ENCODE results near the gene PCDHA4.
"Not testable (repeated sequence)": the region's sequence is repeated elsewhere in the genome, so short reads cannot be mapped to it uniquely, and the experiment has no call there.

Gene PCDHA4

DNA sequence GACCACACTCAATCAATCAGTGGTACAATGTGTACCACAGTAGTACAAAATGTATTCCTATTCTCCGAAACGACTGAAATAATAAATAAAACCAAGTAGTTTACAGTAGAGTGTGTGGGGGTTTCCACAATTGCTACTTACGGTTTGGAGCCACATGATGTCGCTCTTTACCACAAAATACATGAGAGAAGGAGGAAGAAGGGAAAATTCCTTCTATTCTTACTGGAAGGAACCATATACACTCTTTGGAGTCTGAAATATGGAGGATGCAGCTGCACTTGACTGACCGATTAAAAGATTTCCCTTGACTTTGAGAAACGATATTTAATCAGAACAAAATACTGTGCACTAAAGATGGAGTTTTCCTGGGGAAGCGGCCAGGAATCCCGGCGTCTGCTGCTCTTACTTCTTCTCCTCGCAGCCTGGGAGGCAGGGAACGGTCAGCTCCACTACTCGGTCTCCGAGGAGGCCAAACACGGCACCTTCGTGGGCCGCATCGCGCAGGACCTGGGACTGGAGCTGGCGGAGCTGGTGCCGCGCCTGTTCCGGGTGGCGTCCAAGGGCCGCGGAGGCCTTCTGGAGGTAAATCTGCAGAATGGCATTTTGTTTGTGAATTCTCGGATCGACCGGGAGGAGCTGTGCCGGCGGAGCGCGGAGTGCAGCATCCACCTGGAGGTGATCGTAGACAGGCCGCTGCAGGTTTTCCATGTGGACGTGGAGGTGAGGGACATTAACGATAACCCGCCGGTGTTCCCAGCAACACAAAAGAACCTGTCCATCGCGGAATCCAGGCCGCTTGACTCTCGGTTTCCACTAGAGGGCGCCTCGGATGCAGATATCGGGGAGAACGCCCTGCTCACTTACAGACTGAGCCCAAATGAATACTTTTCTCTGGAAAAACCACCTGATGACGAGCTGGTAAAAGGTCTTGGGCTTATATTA, at the start of gene PCDHA4:
Gene PCDHA4, plus strand, starts transcription at position 235 of the 942 bp plus-strand sequence.
- DNase-seq (ENCODE audit: extremely low read depth in 1 of 2, low read depth in 1 of 2), result no peak

DNA sequence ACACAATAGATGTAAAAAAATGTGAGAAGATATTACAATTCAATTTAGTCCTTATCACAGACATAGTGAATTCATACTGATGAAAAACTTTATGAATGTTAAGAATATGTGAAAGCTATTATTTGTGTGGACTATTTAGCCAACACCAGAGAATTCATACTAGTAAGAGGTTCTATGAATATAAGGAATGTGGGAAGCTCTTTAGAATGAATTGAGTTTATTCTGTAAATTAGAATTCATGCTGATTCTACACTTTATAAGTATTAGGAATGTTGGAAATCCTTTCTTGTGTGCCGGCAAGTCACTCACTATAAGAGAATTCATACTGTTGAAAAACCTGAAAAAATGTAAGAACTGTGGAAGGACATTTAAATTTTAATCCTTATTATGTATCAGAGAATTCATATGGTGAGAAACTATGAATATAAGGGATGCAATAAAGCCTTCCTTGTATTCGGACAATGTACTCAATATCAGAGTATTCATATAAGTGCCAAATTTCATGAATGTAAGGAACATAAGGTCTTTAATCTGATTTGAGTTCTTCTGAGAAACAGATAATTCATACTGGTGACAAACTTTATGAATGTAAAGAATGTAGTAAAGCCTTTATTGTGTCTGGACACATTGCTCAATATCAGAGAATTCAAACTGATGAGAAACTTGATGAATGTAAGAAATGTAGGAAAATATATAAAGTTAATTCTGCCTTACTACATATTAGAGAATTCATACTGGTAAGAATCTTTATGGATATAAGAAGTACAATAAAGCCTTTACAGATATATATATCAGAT, 42.5 kb upstream of the PCDHA4 start:
- no peak for DNase-seq (ENCODE audit: extremely low read depth in 1 of 2, low read depth in 1 of 2)

DNA sequence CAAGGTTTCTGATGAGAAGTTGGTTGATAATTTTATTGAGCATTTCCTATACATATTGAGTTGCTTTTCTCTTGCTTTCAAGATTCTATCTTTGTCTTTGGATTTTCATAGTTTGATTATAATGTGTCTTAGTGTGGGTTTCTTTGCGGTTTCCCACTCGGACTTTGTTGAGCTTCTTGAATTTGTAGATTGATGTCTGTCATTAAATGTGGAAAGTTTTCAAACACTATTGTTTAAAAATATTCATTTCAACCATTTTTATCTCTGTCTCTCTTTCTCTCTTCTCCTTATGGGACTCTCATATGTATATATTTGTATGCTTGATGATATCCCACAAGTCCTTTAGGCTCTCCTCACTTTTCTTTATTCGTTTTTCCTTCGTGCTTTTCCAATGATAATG, 39.4 kb upstream of the PCDHA4 start:
- no peak for DNase-seq (ENCODE audit: extremely low read depth in 1 of 2, low read depth in 1 of 2)

DNA sequence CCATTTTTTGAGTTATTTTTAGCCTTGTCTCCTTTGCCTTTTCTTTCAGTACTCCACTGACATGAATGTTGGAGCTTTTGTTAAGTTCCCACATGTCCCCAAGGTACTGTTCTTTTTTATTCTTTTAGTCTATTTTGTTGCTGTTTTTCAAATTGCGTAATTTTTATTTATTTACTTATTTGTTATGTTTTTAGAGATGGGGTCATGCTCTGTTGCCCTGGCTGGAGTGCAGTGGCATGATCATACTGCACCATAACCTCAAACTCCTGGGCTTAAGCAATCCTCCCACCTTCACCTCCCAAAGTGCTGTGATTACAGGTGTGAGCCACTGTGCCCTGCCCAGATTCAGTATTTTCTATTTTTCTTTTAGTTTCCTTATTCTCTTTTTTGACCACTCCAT, 26.4 kb upstream of the PCDHA4 start:
- no peak for DNase-seq (ENCODE audit: extremely low read depth in 1 of 2, low read depth in 1 of 2)

DNA sequence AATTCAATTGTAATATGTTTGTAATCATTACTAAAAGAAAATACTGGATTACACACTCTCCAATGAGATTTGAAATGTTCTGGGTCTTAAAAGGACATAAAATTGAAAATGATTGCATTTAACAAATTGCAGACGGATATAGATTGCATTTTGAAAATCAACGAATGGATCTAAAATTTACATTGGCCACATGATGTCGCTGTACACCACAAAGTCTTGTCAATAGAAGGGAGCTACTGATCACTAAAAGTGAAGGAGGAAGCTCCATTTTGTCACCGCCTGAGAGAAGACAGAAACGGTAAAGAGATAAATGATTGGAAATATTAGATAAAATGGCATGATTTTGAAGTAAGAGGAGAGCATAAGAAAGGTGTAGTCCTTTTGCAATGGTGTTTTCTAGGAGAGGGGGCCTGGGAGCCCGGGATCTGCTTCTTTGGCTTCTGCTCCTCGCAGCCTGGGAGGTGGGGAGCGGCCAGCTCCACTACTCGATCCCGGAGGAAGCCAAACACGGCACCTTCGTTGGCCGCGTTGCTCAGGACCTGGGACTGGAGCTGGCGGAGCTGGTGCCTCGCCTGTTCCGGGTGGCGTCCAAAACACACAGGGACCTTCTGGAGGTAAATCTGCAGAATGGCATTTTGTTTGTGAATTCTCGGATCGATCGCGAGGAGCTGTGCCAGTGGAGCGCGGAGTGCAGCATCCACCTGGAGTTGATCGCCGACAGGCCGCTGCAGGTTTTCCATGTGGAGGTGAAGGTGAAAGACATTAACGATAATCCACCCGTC, 20.8 kb upstream of the PCDHA4 start, which contains the start of gene PCDHA1:
Gene PCDHA1, plus strand, starts transcription at position 236 of the 782 bp plus-strand sequence.
- DNase-seq (ENCODE audit: extremely low read depth in 1 of 2, low read depth in 1 of 2), result no peak

DNA sequence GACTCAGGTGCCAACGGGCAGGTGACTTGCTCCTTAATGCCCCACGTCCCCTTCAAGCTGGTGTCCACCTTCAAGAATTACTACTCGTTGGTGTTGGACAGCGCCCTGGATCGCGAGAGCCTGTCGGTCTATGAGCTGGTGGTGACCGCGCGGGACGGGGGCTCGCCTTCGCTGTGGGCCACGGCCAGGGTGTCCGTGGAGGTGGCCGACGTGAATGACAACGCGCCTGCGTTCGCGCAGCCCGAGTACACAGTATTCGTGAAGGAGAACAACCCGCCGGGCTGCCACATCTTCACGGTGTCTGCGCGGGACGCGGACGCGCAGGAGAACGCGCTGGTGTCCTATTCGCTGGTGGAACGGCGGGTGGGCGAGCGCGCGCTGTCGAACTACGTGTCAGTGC, 19.4 kb upstream of the PCDHA4 start:
- not testable (repeated sequence) for DNase-seq (ENCODE audit: extremely low read depth in 1 of 2, low read depth in 1 of 2)

DNA sequence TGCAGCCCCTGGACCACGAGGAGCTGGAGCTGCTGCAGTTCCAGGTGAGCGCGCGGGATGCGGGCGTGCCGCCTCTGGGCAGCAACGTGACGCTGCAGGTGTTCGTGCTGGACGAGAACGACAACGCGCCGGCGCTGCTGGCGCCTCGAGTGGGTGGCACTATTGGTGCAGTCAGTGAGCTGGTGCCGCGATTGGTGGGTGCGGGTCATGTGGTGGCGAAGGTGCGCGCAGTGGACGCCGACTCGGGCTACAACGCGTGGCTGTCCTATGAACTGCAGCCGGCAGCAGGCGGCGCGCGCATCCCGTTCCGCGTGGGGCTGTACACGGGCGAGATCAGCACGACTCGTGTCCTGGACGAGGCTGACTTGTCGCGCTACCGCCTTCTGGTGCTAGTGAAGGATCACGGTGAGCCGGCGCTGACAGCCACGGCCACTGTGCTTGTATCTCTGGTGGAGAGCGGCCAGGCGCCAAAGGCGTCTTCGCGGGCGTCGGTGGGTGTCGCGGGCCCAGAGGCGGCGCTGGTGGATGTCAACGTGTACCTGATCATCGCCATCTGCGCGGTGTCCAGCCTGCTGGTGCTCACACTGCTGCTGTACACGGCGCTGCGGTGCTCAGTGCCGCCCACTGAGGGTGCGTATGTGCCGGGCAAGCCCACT, 18.9 kb upstream of the PCDHA4 start:
- DNase-seq (ENCODE audit: extremely low read depth in 1 of 2, low read depth in 1 of 2), result not testable (repeated sequence)

DNA sequence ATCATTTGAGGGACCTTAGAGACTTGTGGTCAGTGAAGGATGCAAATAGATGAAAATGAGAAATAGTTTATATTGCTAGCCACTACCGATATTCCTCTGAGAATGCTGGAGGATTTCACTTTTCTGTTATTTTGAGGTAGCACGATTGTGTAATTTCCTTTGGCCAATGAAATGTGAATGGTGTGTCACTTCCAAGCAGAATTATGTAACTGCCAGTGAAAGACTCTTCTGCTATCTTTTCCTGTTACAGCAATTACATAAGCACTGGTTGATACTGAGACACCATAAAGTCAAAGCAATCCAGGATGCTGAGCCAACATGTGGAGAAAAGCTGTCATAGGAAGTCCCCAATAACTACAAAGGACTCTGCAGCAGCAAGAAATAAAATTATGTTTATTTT, 15.8 kb upstream of the PCDHA4 start:
- DNase-seq (ENCODE audit: extremely low read depth in 1 of 2, low read depth in 1 of 2), result no peak

DNA sequence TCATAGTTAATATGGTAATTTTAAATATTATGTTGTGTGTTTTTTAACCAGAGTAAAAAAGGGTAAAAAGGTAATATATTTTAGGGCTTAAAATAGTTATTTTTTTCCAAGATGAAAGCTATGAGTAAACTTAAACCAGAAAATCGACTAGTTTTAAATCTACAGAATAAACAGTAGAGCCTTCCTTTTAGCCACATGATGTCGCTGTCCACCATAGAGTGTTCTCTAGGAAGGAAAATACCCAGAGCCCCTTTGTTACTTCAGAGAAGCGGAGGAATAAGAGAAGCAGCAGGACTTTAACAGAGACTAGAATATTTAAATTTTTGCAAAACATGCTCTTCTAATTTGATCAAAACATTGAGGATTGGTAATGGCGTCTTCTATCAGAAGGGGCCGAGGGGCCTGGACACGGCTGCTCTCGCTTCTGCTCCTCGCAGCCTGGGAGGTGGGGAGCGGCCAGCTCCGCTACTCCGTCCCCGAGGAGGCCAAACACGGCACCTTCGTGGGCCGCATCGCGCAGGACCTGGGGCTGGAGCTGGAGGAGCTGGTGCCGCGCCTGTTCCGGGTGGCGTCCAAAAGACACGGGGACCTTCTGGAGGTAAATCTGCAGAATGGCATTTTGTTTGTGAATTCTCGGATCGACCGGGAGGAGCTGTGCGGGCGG, 12.1 kb upstream of the PCDHA4 start, which contains the start of gene PCDHA2:
Gene PCDHA2, plus strand, starts transcription at position 258 of the 664 bp plus-strand sequence.
- no peak for DNase-seq (ENCODE audit: extremely low read depth in 1 of 2, low read depth in 1 of 2)

DNA sequence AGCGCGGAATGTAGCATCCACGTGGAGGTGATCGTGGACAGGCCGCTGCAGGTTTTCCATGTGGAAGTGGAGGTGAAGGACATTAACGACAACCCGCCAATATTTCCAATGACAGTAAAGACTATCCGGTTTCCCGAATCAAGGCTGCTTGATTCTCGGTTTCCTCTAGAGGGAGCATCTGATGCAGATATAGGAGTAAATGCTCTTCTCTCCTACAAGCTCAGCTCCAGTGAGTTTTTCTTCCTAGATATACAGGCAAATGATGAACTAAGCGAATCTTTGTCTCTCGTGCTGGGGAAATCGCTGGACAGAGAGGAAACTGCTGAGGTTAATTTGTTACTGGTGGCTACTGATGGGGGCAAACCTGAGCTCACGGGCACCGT, 11.6 kb upstream of the PCDHA4 start:
- no peak for DNase-seq (ENCODE audit: extremely low read depth in 1 of 2, low read depth in 1 of 2)

DNA sequence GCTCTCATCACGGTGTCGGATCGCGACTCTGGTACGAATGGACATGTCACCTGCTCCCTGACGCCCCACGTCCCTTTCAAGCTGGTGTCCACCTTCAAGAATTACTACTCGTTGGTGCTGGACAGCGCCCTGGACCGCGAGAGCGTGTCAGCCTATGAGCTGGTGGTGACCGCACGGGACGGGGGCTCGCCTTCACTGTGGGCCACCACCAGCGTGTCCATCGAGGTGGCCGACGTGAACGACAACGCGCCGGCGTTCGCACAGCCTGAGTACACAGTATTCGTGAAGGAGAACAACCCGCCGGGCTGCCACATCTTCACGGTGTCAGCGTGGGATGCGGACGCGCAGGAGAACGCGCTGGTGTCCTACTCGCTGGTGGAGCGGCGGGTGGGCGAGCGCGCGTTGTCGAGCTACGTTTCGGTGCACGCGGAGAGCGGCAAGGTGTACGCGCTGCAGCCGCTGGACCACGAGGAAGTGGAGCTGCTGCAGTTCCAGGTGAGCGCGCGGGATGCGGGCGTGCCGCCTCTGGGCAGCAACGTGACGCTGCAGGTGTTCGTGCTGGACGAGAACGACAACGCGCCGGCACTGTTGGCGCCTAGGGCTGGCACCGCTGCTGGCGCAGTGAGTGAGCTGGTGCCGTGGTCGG, 10.7 kb upstream of the PCDHA4 start:
- DNase-seq (ENCODE audit: extremely low read depth in 1 of 2, low read depth in 1 of 2), result not testable (repeated sequence)

DNA sequence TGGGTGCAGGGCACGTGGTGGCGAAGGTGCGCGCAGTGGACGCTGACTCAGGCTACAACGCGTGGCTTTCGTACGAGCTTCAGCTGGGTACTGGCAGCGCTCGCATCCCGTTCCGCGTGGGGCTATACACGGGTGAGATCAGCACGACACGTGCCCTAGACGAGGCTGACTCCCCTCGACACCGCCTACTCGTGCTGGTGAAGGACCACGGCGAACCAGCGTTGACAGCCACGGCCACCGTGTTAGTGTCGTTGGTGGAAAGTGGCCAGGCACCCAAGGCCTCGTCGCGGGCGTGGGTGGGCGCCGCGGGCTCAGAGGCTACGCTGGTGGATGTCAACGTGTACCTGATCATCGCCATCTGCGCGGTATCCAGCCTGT, 10.2 kb upstream of the PCDHA4 start:
- DNase-seq (ENCODE audit: extremely low read depth in 1 of 2, low read depth in 1 of 2), result no peak

DNA sequence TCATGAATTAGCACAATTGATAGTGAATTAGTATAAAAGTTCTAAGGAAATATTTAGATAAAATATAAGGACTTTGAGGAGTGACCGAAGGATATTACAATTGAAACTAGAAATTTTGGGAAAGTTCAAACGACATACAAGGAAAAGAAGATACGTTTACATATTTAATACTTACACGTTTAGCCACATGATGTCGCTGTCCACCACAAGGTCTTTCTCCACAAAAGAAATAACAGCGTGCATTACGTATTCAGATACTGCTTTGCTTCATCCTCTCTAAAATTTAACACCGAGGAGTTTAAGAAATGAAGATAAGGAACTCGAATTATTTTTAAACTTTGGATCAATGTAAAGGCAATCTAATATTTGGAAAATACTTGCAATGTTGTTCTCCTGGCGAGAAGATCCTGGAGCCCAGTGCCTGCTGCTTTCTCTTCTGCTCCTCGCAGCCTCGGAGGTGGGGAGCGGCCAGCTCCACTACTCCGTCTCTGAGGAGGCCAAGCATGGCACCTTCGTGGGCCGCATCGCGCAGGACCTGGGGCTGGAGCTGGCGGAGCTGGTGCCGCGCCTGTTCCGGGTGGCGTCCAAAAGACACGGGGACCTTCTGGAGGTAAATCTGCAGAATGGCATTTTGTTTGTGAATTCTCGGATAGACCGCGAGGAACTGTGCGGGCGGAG, 5.9 kb upstream of the PCDHA4 start, which contains the start of gene PCDHA3:
Gene PCDHA3, plus strand, starts transcription at position 242 of the 678 bp plus-strand sequence.
- no peak for DNase-seq (ENCODE audit: extremely low read depth in 1 of 2, low read depth in 1 of 2)

DNA sequence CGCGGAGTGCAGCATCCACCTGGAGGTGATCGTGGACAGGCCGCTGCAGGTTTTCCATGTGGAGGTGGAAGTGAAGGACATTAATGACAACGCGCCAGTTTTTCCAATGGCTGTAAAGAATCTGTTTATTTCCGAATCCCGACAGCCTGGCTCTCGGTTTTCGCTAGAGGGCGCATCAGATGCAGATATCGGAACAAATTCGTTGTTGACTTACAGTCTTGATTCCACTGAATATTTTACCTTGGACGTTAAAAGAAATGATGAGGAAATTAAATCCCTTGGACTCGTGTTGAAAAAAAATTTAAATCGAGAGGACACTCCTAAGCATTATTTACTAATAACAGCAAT, 5.4 kb upstream of the PCDHA4 start:
- DNase-seq (ENCODE audit: extremely low read depth in 1 of 2, low read depth in 1 of 2), result no peak

DNA sequence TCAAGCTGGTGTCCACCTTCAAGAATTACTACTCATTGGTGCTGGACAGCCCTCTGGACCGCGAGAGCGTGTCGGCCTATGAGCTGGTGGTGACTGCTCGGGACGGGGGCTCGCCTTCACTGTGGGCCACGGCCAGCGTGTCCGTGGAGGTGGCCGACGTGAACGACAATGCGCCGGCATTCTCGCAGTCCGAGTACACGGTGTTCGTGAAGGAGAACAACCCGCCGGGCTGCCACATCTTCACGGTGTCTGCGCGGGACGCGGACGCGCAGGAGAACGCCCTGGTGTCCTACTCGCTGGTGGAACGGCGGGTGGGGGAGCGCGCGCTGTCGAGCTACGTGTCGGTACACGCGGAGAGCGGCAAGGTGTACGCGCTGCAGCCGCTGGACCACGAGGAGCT, 4.5 kb upstream of the PCDHA4 start:
- not testable (repeated sequence) for DNase-seq (ENCODE audit: extremely low read depth in 1 of 2, low read depth in 1 of 2)

DNA sequence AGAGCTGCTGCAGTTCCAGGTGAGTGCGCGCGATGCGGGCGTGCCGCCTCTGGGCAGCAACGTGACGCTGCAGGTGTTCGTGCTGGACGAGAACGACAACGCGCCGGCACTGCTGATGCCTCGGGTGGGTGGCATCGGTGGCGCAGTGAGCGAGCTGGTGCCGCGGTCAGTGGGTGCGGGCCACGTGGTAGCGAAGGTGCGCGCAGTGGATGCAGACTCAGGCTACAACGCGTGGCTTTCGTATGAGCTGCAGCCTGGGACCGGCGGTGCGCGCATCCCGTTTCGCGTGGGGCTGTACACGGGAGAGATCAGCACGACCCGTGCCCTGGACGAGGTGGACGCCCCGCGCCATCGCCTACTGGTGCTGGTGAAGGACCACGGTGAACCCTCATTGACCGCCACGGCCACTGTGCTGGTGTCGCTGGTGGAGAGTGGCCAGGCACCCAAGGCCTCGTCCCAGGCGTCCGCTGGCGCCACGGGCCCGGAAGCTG, 4.0 kb upstream of the PCDHA4 start:
- DNase-seq (ENCODE audit: extremely low read depth in 1 of 2, low read depth in 1 of 2), result no peak

DNA sequence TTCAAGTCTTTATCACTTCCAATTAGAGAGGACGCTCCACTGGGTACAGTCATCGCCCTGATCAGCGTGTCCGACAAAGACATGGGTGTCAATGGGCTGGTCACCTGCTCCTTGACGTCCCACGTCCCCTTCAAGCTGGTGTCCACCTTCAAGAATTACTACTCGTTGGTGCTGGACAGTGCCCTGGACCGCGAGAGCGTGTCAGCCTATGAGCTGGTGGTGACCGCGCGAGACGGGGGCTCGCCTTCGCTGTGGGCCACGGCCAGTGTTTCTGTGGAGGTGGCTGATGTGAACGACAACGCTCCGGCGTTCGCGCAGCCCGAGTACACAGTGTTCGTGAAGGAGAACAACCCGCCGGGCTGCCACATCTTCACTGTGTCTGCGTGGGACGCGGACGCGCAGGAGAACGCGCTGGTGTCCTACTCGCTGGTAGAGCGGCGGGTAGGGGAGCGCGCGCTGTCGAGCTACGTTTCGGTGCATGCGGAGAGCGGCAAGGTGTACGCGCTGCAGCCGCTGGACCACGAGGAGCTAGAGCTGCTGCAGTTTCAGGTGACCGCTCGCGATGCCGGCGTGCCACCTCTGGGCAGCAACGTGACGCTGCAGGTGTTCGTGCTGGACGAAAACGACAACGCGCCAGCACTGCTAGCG, 1.5 kb downstream of the PCDHA4 start:
- DNase-seq (ENCODE audit: extremely low read depth in 1 of 2, low read depth in 1 of 2), result not testable (repeated sequence)

DNA sequence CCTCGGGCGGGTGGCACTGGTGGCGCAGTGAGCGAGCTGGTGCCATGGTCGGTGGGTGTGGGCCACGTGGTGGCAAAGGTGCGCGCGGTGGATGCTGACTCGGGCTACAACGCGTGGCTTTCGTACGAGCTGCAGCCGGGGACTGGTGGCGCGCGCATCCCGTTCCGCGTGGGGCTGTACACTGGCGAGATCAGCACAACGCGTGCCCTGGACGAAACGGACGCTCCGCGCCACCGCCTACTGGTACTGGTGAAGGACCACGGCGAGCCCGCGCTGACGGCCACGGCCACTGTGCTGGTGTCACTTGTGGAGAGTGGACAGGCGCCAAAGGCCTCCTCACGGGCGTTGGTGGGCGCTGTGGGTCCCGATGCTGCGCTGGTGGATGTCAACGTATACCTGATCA, 2.0 kb downstream of the PCDHA4 start:
- DNase-seq (ENCODE audit: extremely low read depth in 1 of 2, low read depth in 1 of 2), result no peak
